C4-2B (cell line): ENCODE results near the gene SMPD3.

Experiments used
- H3K27ac ChIP-seq: fragments of 450-650 bp; 2 replicates; pipeline ENCODE4 v1.5.1; 2017
- CTCF ChIP-seq: fragments of 450-650 bp; conservative IDR thresholded peaks from 2 replicates; pipeline ENCODE4 v1.5.1; 2017; ENCODE audit warnings: mild to moderate bottlenecking
- ZFX ChIP-seq: fragments of 450-650 bp; IDR thresholded peaks from 2 replicates; pipeline ENCODE4 v1.6.1; 2017

Gene SMPD3

GRCh38 chr16:68345351-68345810, 102.9 kb downstream of the SMPD3 start:
- TF ChIP-seq ZFX: no peak
- no peak for TF ChIP-seq CTCF
- H3K27ac ChIP-seq: no peak overlapping the region

- H3K27ac ChIP-seq: no peak overlapping the region
- TF ChIP-seq ZFX: no peak
- TF ChIP-seq CTCF: no peak
Measured at GRCh38 chr16:68344252-68344651, 104.1 kb downstream of the SMPD3 start.

- no peak overlapping the region for H3K27ac ChIP-seq
- TF ChIP-seq CTCF: no peak
- TF ChIP-seq ZFX: no peak
Measured at GRCh38 chr16:68343137-68343536, 105.2 kb downstream of the SMPD3 start.

- no peak overlapping the region for H3K27ac ChIP-seq
- TF ChIP-seq ZFX: no peak
- no peak for TF ChIP-seq CTCF
Measured at GRCh38 chr16:68342620-68343019, 105.7 kb downstream of the SMPD3 start.

GRCh38 chr16:68339214-68339613, 109.1 kb downstream of the SMPD3 start:
- H3K27ac ChIP-seq: no peak overlapping the region

GRCh38 chr16:68338326-68339119, 109.8 kb downstream of the SMPD3 start:
- H3K27ac ChIP-seq: no peak overlapping the region
- TF ChIP-seq ZFX (no peak), CTCF (no peak)

More at GRCh38 chr16:68339214-68339613, 109.1 kb downstream of the SMPD3 start:
- TF ChIP-seq CTCF: no peak
- no peak for TF ChIP-seq ZFX

- TF ChIP-seq ZFX (no peak), CTCF (no peak)
- H3K27ac ChIP-seq: no peak overlapping the region
Measured at GRCh38 chr16:68335175-68335574, 113.1 kb downstream of the SMPD3 start.
